HG03457 (cell line): ENCODE results near the gene SNED1.

Experiments
- ATAC-seq: cut with Tn5 transposase; IDR thresholded peaks from one replicate; pipeline ENCODE4 v1.9.1; 2021; ENCODE audit warnings: moderate number of reproducible peaks; ENCODE audit not compliant: unreplicated experiment

The SNED1 gene

GRCh38 chr2:240991378-240992263, 6.8 kb upstream of the SNED1 start:
- no peak for ATAC-seq

- ATAC-seq, result no peak
These were observed 5.7 kb upstream of the SNED1 start for GRCh38 chr2:240992572-240993291.

GRCh38 chr2:240993446-240994170, 4.8 kb upstream of the SNED1 start:
- no peak for ATAC-seq

GRCh38 chr2:240994171-240994896, 4.1 kb upstream of the SNED1 start:
- no peak for ATAC-seq

GRCh38 chr2:240995041-240996021, 3.1 kb upstream of the SNED1 start:
- no peak for ATAC-seq

GRCh38 chr2:240996161-240996833, 2.1 kb upstream of the SNED1 start:
- no peak for ATAC-seq

- no peak for ATAC-seq
These were observed 1.6 kb upstream of the SNED1 start for GRCh38 chr2:240996834-240997140.

- ATAC-seq, result no peak
These were observed 1.1 kb upstream of the SNED1 start for GRCh38 chr2:240997141-240997855.

- ATAC-seq, result no peak
These were observed 232 bp downstream of the SNED1 start for GRCh38 chr2:240998706-240998994.

GRCh38 chr2:240998995-240999791, 775 bp downstream of the SNED1 start:
- ATAC-seq, result no peak

- no peak for ATAC-seq
These were observed 1.6 kb downstream of the SNED1 start for GRCh38 chr2:240999873-241000541.

- ATAC-seq, result no peak
These were observed 2.5 kb downstream of the SNED1 start for GRCh38 chr2:241000831-241001321.

GRCh38 chr2:241001413-241002274, 3.2 kb downstream of the SNED1 start:
- no peak for ATAC-seq

- ATAC-seq, result no peak
These were observed 4.0 kb downstream of the SNED1 start for GRCh38 chr2:241002275-241003046.

- no peak for ATAC-seq
These were observed 4.6 kb downstream of the SNED1 start for GRCh38 chr2:241003047-241003360.

- ATAC-seq, result no peak
These were observed 5.0 kb downstream of the SNED1 start for GRCh38 chr2:241003369-241003768.
